Heart left ventricle (tissue), 13 donors: Measurements from ENCODE around the gene SAP30L.

Experiments
- POLR2A ChIP-seq, 2 donors: fragments of 450-650 bp; IDR thresholded peaks; one replicate each; pipeline ENCODE4 v1.6.1; 2017; ENCODE audit warnings: antibody characterized with exemption in 2 of 2, mild to moderate bottlenecking in 2 of 2, moderate library complexity in 2 of 2
- TF ChIP-seq, protein P1 (sequence below), 12 donors: fragments of 200-600 bp; sonication (generic) in 4 of 12; IDR thresholded peaks; one replicate each; pipeline versions ENCODE4 v1.5.0 to v1.8.0; 2018 to 2022; ENCODE audit warnings: antibody characterized with exemption in 12 of 12, mild to moderate bottlenecking in 5 of 12
- donor health status: ischemic (EF 13 %, LVEDD 7.1; RV severe dilation, severe dysfunction).
- donor health status: DM: no; HTN: yes; CAD: no.
- donor health status: DM: no; HTN: no; CAD: no.
- donor health status: ischemic (EF 25% LVEDD 6.9; RV normal size, moderate dysfunction).
- donor health status: ischemic (EF 25% LVEDD 5.7; RV mildly dilated, moderate dysfunction).
- donor health status: ischemic (EF 35%, LVEDD 5.7; RV mildly dilated, moderate dysfunction).
- donor health status: nonischemic (EF 11% LVEDD 7.7; RV severe dilation, severe dysfunction).
- donor health status: DM: yes; HTN: yes; CAD: no.
- donor health status: PGD.
- donor health status: ischemic (EF 29% LVEDD 5.4; RV normal size, mild dysfunction).
- donor health status: nonischemic (EF 23%, LVEDD 6.1; RV moderate dilation, normal function).

DNA sequence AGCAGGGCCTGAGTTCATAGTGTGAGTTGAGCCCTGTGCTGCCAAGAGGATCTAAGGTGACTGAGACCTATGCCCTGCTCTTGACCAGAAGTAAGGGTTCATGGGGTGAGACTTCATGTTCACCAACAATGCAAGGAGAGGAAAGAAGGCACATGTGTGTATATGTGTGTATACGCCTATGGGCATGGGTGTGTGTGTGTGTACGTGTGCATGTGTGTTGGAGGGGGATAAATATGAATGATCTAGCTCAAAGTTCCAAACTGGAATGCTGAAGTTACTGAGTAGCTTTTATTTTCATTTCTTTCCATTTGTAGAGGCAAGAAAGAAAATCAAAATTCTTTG, 57.9 kb downstream of the SAP30L start:
- TF ChIP-seq, protein P1, sequence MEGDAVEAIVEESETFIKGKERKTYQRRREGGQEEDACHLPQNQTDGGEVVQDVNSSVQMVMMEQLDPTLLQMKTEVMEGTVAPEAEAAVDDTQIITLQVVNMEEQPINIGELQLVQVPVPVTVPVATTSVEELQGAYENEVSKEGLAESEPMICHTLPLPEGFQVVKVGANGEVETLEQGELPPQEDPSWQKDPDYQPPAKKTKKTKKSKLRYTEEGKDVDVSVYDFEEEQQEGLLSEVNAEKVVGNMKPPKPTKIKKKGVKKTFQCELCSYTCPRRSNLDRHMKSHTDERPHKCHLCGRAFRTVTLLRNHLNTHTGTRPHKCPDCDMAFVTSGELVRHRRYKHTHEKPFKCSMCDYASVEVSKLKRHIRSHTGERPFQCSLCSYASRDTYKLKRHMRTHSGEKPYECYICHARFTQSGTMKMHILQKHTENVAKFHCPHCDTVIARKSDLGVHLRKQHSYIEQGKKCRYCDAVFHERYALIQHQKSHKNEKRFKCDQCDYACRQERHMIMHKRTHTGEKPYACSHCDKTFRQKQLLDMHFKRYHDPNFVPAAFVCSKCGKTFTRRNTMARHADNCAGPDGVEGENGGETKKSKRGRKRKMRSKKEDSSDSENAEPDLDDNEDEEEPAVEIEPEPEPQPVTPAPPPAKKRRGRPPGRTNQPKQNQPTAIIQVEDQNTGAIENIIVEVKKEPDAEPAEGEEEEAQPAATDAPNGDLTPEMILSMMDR (IDR thresholded peaks at IDR 0.05), result no peak
- no peak for TF ChIP-seq POLR2A (IDR thresholded peaks at IDR 0.05)
